GM21381 (cell line): ENCODE data around the gene ABCD3.
A peak's percentile ranks its signal among the peaks of the same experiment; 100 is the strongest.
"Not testable (repeated sequence)": the region's sequence is repeated elsewhere in the genome, so short reads cannot be mapped to it uniquely, and the experiment has no call there.

Experiments
- ATAC-seq: cut with Tn5 transposase; IDR thresholded peaks from one replicate; pipeline ENCODE4 v1.9.1; 2021; ENCODE audit warnings: mild to moderate bottlenecking, moderate library complexity; ENCODE audit not compliant: unreplicated experiment

The ABCD3 gene

GRCh38 chr1:94417978-94418663 lies at the start of gene ABCD3:
ABCD3 (plus strand) TSS chr1:94418389; CDS start chr1:94418479, 90 bp downstream.
- ATAC-seq = peak; percentile 95

- not testable (repeated sequence) for ATAC-seq
These were observed 45.4 kb upstream of the ABCD3 start for GRCh38 chr1:94372771-94373170.

GRCh38 chr1:94373311-94373710 lies 44.9 kb upstream of the ABCD3 start:
- not testable (repeated sequence) for ATAC-seq

GRCh38 chr1:94375666-94376065 lies 42.5 kb upstream of the ABCD3 start:
- ATAC-seq = not testable (repeated sequence)

- not testable (repeated sequence) for ATAC-seq
These were observed 39.7 kb upstream of the ABCD3 start for GRCh38 chr1:94378493-94378892.

- ATAC-seq = no peak
These were observed 38.6 kb upstream of the ABCD3 start for GRCh38 chr1:94379615-94380014.

GRCh38 chr1:94382201-94382600 lies 36.0 kb upstream of the ABCD3 start:
- no peak for ATAC-seq

- ATAC-seq = no peak
These were observed 34.2 kb upstream of the ABCD3 start for GRCh38 chr1:94383966-94384408.

GRCh38 chr1:94384485-94385265 lies 33.5 kb upstream of the ABCD3 start:
- no peak for ATAC-seq

- ATAC-seq = no peak
These were observed 32.8 kb upstream of the ABCD3 start for GRCh38 chr1:94385308-94385929.

GRCh38 chr1:94389298-94389697 lies 28.9 kb upstream of the ABCD3 start:
- ATAC-seq = no peak

GRCh38 chr1:94394247-94394646 lies 23.9 kb upstream of the ABCD3 start:
- no peak for ATAC-seq

- ATAC-seq = no peak
These were observed 23.0 kb upstream of the ABCD3 start for GRCh38 chr1:94395231-94395630.

GRCh38 chr1:94395748-94396309 lies 22.4 kb upstream of the ABCD3 start:
- no peak for ATAC-seq

GRCh38 chr1:94396356-94397010 lies 21.7 kb upstream of the ABCD3 start:
- ATAC-seq = no peak

GRCh38 chr1:94398356-94398755 lies 19.8 kb upstream of the ABCD3 start:
- ATAC-seq = no peak

GRCh38 chr1:94399453-94399852 lies 18.7 kb upstream of the ABCD3 start:
- no peak for ATAC-seq

GRCh38 chr1:94401206-94401605 lies 17.0 kb upstream of the ABCD3 start:
- no peak for ATAC-seq

- no peak for ATAC-seq
These were observed 11.7 kb upstream of the ABCD3 start for GRCh38 chr1:94406446-94406845.

GRCh38 chr1:94408104-94408830 lies 9.9 kb upstream of the ABCD3 start:
- ATAC-seq = no peak
